Inferior parietal cortex (tissue), 1 donor: Measurements from ENCODE around the gene KSR1.
"Not testable (repeated sequence)": the region's sequence is repeated elsewhere in the genome, so short reads cannot be mapped to it uniquely, and the experiment has no call there.

ENCODE experiments used
- DNase-seq: peaks from one replicate; pipeline ENCODE4 v3.0.0-alpha.2; 2016; ENCODE audit errors: extremely low spot score

KSR1 gene

GRCh38 chr17:27426471-27426870 lies 29.8 kb upstream of the KSR1 start:
- DNase-seq = not testable (repeated sequence)

GRCh38 chr17:27427166-27427862 lies 28.9 kb upstream of the KSR1 start:
- not testable (repeated sequence) for DNase-seq

GRCh38 chr17:27428781-27429505 lies 27.3 kb upstream of the KSR1 start:
- no peak for DNase-seq

- DNase-seq = no peak
Measured at GRCh38 chr17:27429666-27430382, 26.4 kb upstream of the KSR1 start.

GRCh38 chr17:27430383-27430840 lies 25.8 kb upstream of the KSR1 start:
- DNase-seq = no peak

- DNase-seq = no peak
Measured at GRCh38 chr17:27430882-27431491, 25.3 kb upstream of the KSR1 start.

GRCh38 chr17:27433521-27433920 lies 22.7 kb upstream of the KSR1 start:
- DNase-seq = no peak

- not testable (repeated sequence) for DNase-seq
Measured at GRCh38 chr17:27435431-27436070, 20.7 kb upstream of the KSR1 start.

- DNase-seq = no peak
Measured at GRCh38 chr17:27438348-27438998, 17.8 kb upstream of the KSR1 start.

GRCh38 chr17:27439342-27439741 lies 16.9 kb upstream of the KSR1 start:
- no peak for DNase-seq

- DNase-seq = no peak
Measured at GRCh38 chr17:27442702-27443101, 13.5 kb upstream of the KSR1 start.

- no peak for DNase-seq
Measured at GRCh38 chr17:27443491-27443890, 12.8 kb upstream of the KSR1 start.

GRCh38 chr17:27445971-27446370 lies 10.3 kb upstream of the KSR1 start:
- DNase-seq = no peak

GRCh38 chr17:27446569-27447301 lies 9.5 kb upstream of the KSR1 start:
- no peak for DNase-seq

- DNase-seq = not testable (repeated sequence)
Measured at GRCh38 chr17:27448534-27448933, 7.7 kb upstream of the KSR1 start.

GRCh38 chr17:27449541-27449940 lies 6.7 kb upstream of the KSR1 start:
- DNase-seq = no peak

- no peak for DNase-seq
Measured at GRCh38 chr17:27449988-27450387, 6.3 kb upstream of the KSR1 start.

- no peak for DNase-seq
Measured at GRCh38 chr17:27450416-27450815, 5.8 kb upstream of the KSR1 start.

GRCh38 chr17:27451906-27452305 lies 4.3 kb upstream of the KSR1 start:
- DNase-seq = no peak

GRCh38 chr17:27452828-27453227 lies 3.4 kb upstream of the KSR1 start:
- no peak for DNase-seq
